Choroid plexus epithelial cell (primary cell): ENCODE data around the gene SLCO3A1.

Source experiments
- DNase-seq: peaks from one replicate; pipeline ENCODE4 v3.0.0-alpha.2; 2010; ENCODE audit warnings: low read depth
- H3K4me3 ChIP-seq: 2 replicates; pipeline ENCODE4 v1.5.1; 2011; ENCODE audit warnings: low read depth, mild to moderate bottlenecking, control low read depth, low read length, moderate library complexity
- CTCF ChIP-seq: conservative IDR thresholded peaks from 2 replicates; pipeline ENCODE4 v1.5.1; 2011; ENCODE audit warnings: low read depth, mild to moderate bottlenecking, control low read depth, inconsistent platforms, low read length, moderate library complexity

SLCO3A1 gene

DNA sequence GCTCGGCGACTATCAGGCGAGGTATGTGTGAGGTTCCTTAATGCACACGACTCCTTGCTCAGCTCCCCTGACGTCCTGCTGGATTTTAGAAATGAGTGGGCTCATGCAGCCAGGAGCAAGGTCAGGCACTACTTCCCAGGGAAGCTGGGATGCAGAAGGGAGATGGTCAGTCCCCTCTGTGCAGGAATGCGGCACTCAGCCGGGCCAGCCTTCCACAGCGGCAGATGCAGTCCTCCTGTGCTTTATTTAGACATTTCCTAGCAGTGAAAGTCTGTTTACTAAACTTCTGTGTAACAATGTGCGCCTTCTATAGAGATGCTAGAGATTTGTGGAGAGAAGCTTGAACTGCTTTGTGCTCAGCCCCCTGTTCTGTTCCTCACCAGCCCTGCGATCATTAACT, 252.1 kb downstream of the SLCO3A1 start:
- TF ChIP-seq CTCF, result no peak
- DNase-seq, result no peak
- no peak overlapping the region for H3K4me3 ChIP-seq

GRCh38 chr15:92107510-92107909, 254.0 kb downstream of the SLCO3A1 start:
- no peak for TF ChIP-seq CTCF
- DNase-seq, result no peak
- H3K4me3 ChIP-seq, result no peak overlapping the region

DNA sequence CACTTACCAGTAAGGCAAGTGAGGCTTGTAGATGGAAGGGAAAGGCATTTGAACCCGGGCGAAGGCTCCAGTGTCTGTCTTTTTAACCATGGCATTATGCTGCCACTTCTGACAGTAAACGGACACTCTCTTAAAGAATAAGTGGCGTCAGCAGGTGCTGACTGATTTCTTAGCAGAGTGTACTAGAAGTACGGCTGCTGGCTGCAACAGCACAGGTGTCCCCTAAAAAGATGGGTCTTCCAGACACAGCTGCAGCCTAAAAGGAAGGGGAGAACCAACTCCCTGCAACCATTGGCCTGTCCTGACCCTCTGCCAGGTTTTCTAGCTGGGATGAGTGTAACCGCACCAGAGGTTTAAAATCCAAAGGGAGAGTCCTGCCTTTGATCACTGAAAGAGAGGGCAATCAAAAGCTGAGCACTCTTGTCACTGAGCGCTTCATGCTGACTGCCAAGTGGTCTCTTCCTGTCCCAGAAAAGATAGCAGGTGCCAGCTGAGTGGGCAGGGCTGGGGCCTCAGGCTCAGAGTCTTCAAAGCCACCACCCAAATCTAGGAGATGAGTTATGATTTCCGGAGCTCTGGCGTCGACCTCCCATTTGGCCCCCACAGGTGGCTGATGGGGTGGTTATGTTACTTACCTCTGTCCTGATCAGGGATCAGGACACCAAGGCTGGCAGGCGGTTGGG, 255.8 kb downstream of the SLCO3A1 start:
- TF ChIP-seq CTCF, result no peak
- no peak overlapping the region for H3K4me3 ChIP-seq
- no peak for DNase-seq

DNA sequence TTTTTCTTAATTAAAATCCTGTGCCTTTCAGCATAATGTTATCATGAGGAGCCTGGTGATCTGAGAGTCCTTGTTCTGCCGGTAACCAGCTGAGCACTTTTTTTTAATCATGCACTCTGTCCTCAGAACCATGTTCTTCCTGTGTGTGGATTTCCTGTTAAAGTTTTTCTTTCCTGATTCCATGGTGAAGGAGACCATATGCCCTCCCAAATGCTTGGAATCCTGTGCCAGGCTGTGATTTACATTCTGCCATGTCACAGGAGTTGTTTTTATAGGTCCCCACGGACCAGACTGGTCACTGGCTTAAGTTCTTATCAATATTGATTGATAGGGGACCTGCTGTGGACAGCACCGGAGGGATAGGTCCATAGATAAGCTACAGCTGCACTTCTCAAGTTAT, 257.8 kb downstream of the SLCO3A1 start:
- no peak for TF ChIP-seq CTCF
- no peak for DNase-seq
- no peak overlapping the region for H3K4me3 ChIP-seq

GRCh38 chr15:92111751-92112150, 258.2 kb downstream of the SLCO3A1 start:
- no peak for TF ChIP-seq CTCF
- H3K4me3 ChIP-seq, result no peak overlapping the region
- DNase-seq, result no peak

DNA sequence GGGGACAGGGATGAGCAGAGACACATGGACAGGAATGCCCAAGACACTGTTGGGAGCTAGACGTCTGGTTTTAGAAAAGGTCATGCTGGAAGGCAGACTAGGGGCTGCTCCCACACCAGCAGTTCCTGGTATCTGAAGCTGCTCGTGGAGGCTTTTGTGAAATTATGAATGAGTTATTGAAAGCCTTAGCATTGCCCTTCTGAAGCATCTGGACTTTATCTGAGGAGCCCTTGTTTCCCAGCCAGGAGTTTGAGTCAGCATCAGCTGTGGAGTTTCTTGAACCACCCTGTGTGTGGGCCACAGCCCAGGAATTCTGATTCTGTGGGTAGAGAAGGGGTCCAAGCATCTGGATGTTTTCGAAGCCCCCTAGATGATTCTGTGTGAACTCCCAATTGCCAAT, 258.7 kb downstream of the SLCO3A1 start:
- no peak for TF ChIP-seq CTCF
- no peak for DNase-seq
- H3K4me3 ChIP-seq, result no peak overlapping the region

- H3K4me3 ChIP-seq, result no peak overlapping the region
- DNase-seq, result no peak
- no peak for TF ChIP-seq CTCF
Observed at GRCh38 chr15:92112711-92113110, 259.2 kb downstream of the SLCO3A1 start.
